ENCODE results near the gene C2orf72.

DNA sequence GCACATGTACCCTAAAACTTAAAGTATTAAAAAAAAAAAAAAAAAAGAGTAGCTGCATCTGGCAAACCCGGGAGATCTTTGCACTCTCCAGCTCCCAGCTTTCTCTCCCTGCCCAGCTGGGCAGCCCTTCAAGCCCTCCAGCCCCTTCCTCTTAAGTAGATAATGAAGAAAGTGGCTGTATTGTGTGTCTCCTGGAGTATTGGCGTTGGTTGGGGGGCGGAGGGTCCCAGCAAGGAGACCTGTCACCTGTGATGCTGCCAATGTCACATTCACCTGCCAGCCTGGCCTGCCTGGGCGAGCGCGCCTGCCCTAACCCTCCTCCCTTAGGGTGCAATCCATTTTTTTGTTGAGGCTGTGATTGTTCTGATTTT, 2.0 kb downstream of the C2orf72 start:
- TF ChIP-seq, protein P1, sequence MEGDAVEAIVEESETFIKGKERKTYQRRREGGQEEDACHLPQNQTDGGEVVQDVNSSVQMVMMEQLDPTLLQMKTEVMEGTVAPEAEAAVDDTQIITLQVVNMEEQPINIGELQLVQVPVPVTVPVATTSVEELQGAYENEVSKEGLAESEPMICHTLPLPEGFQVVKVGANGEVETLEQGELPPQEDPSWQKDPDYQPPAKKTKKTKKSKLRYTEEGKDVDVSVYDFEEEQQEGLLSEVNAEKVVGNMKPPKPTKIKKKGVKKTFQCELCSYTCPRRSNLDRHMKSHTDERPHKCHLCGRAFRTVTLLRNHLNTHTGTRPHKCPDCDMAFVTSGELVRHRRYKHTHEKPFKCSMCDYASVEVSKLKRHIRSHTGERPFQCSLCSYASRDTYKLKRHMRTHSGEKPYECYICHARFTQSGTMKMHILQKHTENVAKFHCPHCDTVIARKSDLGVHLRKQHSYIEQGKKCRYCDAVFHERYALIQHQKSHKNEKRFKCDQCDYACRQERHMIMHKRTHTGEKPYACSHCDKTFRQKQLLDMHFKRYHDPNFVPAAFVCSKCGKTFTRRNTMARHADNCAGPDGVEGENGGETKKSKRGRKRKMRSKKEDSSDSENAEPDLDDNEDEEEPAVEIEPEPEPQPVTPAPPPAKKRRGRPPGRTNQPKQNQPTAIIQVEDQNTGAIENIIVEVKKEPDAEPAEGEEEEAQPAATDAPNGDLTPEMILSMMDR (IDR thresholded peaks at IDR 0.05; ENCODE audit: low read depth, low read length, poor library complexity, severe bottlenecking) = no peak
- no peak for TF ChIP-seq EZH2phosphoT487 (IDR thresholded peaks at IDR 0.05; ENCODE audit: borderline replicate concordance, low read length)
